Neuronal stem cell (in vitro differentiated cells): ENCODE data around the gene TEX261.

Experiments used
- DNase-seq: peaks from one replicate; pipeline ENCODE4 v3.0.0-alpha.2; 2013; ENCODE audit warnings: low spot score
- H2AFZ ChIP-seq: one replicate; pipeline ENCODE4 v1.6.1; 2013; ENCODE audit warnings: mild to moderate bottlenecking, low read length, inconsistent platforms
- H2AK5ac ChIP-seq: 2 replicates; pipeline ENCODE4 v1.6.1; 2013; ENCODE audit warnings: low read depth, mild to moderate bottlenecking, inconsistent platforms, low read length, moderate library complexity, mixed read lengths
- H2BK120ac ChIP-seq: 2 replicates; pipeline ENCODE4 v1.6.1; 2013; ENCODE audit warnings: low read depth, mild to moderate bottlenecking, inconsistent platforms, low read length, moderate library complexity, mixed read lengths
- H2BK12ac ChIP-seq: one replicate; pipeline ENCODE4 v1.6.1; 2013; ENCODE audit warnings: low read length, inconsistent platforms
- H2BK15ac ChIP-seq: 2 replicates; pipeline ENCODE4 v1.6.1; 2013; ENCODE audit warnings: mild to moderate bottlenecking, low read length, inconsistent platforms, mixed read lengths
- H2BK5ac ChIP-seq: one replicate; pipeline ENCODE4 v1.6.1; 2013; ENCODE audit warnings: inconsistent platforms, mild to moderate bottlenecking, low read length, moderate library complexity
- H3K14ac ChIP-seq: one replicate; pipeline ENCODE4 v1.6.1; 2013; ENCODE audit warnings: low read length, inconsistent platforms
- H3K18ac ChIP-seq: 2 replicates; pipeline ENCODE4 v1.6.1; 2013; ENCODE audit warnings: low read length, inconsistent platforms
- H3K23ac ChIP-seq: 2 replicates; pipeline ENCODE4 v1.6.1; 2013; ENCODE audit warnings: low read depth, mild to moderate bottlenecking, mixed read lengths, low read length, inconsistent platforms; ENCODE audit not compliant: poor library complexity
- H3K27ac ChIP-seq: replicated peaks from 3 replicates; pipeline ENCODE4 v1.5.1; 2013; ENCODE audit warnings: low read length, inconsistent platforms
- H3K27me3 ChIP-seq, 3 experiments: 2 replicates each; pipeline ENCODE4 v1.6.1; 2013; ENCODE audit warnings: low read length in 3 of 3, mild to moderate bottlenecking in 2 of 3, inconsistent platforms in 1 of 3, low read depth in 1 of 3, mixed read lengths in 1 of 3, moderate library complexity in 1 of 3; ENCODE audit not compliant: control insufficient read depth in 3 of 3, insufficient read depth in 3 of 3
- H3K36me3 ChIP-seq, 2 donors: replicated peaks in 1 of 2; 2 replicates each; pipeline ENCODE4 v1.6.1; 2013; ENCODE audit warnings: low read length in 2 of 2; ENCODE audit not compliant: control insufficient read depth in 2 of 2, insufficient read depth in 2 of 2
- H3K4ac ChIP-seq: 2 replicates; pipeline ENCODE4 v1.6.1; 2013; ENCODE audit warnings: inconsistent platforms, mild to moderate bottlenecking, low read length, moderate library complexity
- H3K4me1 ChIP-seq, 2 donors: 1 replicate in 1 of 2; 2 replicates in 1 of 2; pipeline ENCODE4 v1.6.1; 2013; ENCODE audit warnings: low read length in 2 of 2, low read depth in 1 of 2; ENCODE audit not compliant: control insufficient read depth in 2 of 2, insufficient read depth in 1 of 2
- H3K4me2 ChIP-seq: one replicate; pipeline ENCODE4 v1.6.1; 2013; ENCODE audit warnings: mild to moderate bottlenecking, low read length, inconsistent platforms; ENCODE audit not compliant: insufficient read depth, poor library complexity, severe bottlenecking
- H3K4me3 ChIP-seq, 2 donors: 2 replicates each; pipeline ENCODE4 v1.5.1; 2013; ENCODE audit warnings: low read length in 2 of 2, mild to moderate bottlenecking in 2 of 2, inconsistent platforms in 1 of 2, moderate library complexity in 1 of 2
- H3K79me1 ChIP-seq: one replicate; pipeline ENCODE4 v1.6.1; 2013; ENCODE audit warnings: low read depth, mild to moderate bottlenecking, inconsistent platforms, low read length, moderate library complexity
- H3K9ac ChIP-seq: one replicate; pipeline ENCODE4 v1.6.1; 2013; ENCODE audit warnings: mild to moderate bottlenecking, low read depth, low read length, inconsistent platforms; ENCODE audit not compliant: poor library complexity
- H3K9me3 ChIP-seq, 2 donors: replicated peaks in 1 of 2; 2 replicates each; pipeline versions ENCODE3 to v1.6.1; 2013; ENCODE audit warnings: low read length in 2 of 2, mild to moderate bottlenecking in 2 of 2, inconsistent platforms in 1 of 2, low read depth in 1 of 2, mixed read lengths in 1 of 2, moderate library complexity in 1 of 2; ENCODE audit not compliant: control insufficient read depth in 2 of 2, insufficient read depth in 1 of 2
- H4K8ac ChIP-seq: one replicate; pipeline ENCODE4 v1.6.1; 2013; ENCODE audit warnings: low read depth, mild to moderate bottlenecking, inconsistent platforms, low read length, moderate library complexity
- H4K91ac ChIP-seq: one replicate; pipeline ENCODE4 v1.6.1; 2013; ENCODE audit warnings: low read length, low read depth, mild to moderate bottlenecking, inconsistent platforms; ENCODE audit not compliant: poor library complexity
- WGBS, 2 donors: extraction: QIAGEN DNeasy Blood & Tissue Kit; methylation state at CpG; one replicate each; pipeline ENCODE4 v1.1.7; 2013; ENCODE audit warnings: missing lambda C conversion rate in 2 of 2, mixed read lengths in 1 of 2; ENCODE audit not compliant: insufficient read length in 2 of 2, insufficient replicate concordance in 1 of 2; ENCODE audit errors: extremely low coverage in 2 of 2; 5-methylcytosine and 5-hydroxymethylcytosine counted together

Gene TEX261

GRCh38 chr2:70979626-70980025 lies 15.0 kb downstream of the TEX261 start:
- no peak overlapping the region for H3K27ac ChIP-seq
- peak overlapping the region; percentile 25 for H3K23ac ChIP-seq
- peaks cover 0 to 3% of the 10 kb centered on the region in 2 donors for H3K36me3 ChIP-seq
- no peaks in the 10 kb centered on the region for H3K79me1 ChIP-seq
- no peak for DNase-seq
- H2BK5ac ChIP-seq, result no peak overlapping the region
- H3K18ac ChIP-seq, result peak overlapping the region; percentile 4
- no peak overlapping the region for H4K8ac ChIP-seq
- no peak overlapping the region for H3K14ac ChIP-seq
- no peaks in the 10 kb centered on the region for H3K9me3 ChIP-seq
- peaks cover 0 to 7% (median 0%) of the 10 kb centered on the region in 3 experiments for H3K27me3 ChIP-seq
- no peak overlapping the region for H2BK15ac ChIP-seq
- peak overlapping the region in 1 of 2 donors; percentile 37 for H3K4me3 ChIP-seq
- no peak overlapping the region for H2AFZ ChIP-seq
- H3K9ac ChIP-seq, result peak overlapping the region; percentile 78
- H3K4me2 ChIP-seq, result no peak overlapping the region
- no peak overlapping the region for H3K4ac ChIP-seq
- peak overlapping the region; percentile 80 for H4K91ac ChIP-seq
- no peak overlapping the region for H2BK120ac ChIP-seq
- no CpG with 5 or more reads among the region's 9 CpGs for WGBS, 2 donors
- peak overlapping the region; percentile 64 for H2BK12ac ChIP-seq
- H3K4me1 ChIP-seq, result peaks cover 5 to 11% of the 10 kb centered on the region in 2 donors
- H2AK5ac ChIP-seq, result peak overlapping the region; percentile 28

DNA sequence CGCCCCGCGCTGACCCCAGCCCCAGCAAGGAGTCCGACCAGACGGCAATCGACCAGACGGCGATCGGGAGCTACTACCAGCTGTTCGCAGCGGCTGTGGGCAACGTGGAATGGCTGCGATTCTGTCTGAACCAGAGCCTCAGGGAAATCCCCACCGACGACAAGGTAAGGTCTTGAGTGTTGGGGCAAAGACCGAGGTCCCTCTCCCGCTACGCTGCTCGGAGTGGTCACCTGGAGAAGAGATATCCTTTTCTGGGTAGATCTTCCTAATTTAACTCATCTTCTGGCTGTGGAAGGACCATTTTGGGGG lies 15.5 kb downstream of the TEX261 start:
- peak overlapping the region in 1 of 2 donors; percentile 79 for H3K4me3 ChIP-seq

DNA sequence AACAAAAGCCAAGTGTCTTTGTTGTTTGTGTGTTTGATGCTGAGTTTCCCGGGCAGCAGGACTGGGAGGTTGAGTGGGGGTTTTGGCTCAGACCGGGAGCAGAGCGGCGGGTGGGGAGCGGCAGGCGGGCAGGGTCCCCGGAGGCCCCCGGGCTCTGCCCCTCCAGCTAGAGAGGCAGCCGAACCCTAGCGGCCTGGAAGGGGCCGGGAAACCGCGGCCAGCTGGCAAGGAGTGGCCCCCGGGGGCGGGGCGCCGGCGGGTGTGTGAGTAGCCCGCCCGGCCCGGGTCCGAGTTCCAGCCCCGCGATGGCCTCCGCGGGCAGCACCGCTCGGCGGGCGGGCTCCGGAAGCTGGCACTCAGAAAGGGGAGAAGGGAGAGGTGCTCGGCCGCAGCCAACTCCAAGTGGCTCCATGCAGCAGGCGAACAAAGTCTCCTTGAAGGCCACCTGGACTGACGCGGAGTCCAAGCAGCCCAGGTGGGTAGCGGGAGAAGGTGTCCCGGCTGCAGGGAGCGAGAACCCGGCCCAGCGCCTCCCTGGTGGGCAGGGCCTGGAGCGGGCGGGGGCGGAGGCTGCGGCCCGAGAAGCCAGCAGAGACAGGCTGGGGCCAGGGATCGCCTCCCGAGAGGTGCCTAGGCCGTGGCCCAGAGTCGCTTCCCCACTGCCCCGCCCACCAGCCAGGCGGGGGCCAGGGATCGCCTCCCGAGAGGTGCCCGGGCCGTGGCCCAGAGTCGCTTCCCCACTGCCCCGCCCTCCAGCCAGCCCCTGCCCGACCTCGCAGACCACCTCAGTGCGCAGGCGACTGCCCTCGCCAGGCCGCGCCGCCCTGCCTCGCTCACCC lies 16.1 kb downstream of the TEX261 start, which contains the start of gene ANKRD53:
Gene ANKRD53 (plus strand): TSS at position 290 of the 839 bp plus-strand sequence. CDS start 16 bp downstream, at position 306.
- Histone ChIP-seq H4K91ac (no peak within 1 kb of the TSS), H3K79me1 (no peaks in the 10 kb centered on the region), H3K27ac (no peak within 1 kb of the TSS), H2BK15ac (no peak within 1 kb of the TSS), H3K4me1 (peaks cover 5 to 11% of the 10 kb centered on the region in 2 donors), H4K8ac (no peak within 1 kb of the TSS), H3K4ac (peak within 1 kb of the TSS; percentile 18), H3K4me2 (peak within 1 kb of the TSS; percentile 100), H3K23ac (peak within 1 kb of the TSS; percentile 25), H2BK12ac (no peak within 1 kb of the TSS), H2AFZ (no peak within 1 kb of the TSS), H2AK5ac (peak within 1 kb of the TSS; percentile 28), H2BK5ac (no peak within 1 kb of the TSS), H3K4me3 (peak within 1 kb of the TSS in 1 of 2 donors; percentile 79), H3K9me3 (no peaks in the 10 kb centered on the region), H3K18ac (peak within 1 kb of the TSS; percentile 95), H3K14ac (no peak within 1 kb of the TSS), H3K9ac (peak within 1 kb of the TSS; percentile 85), H2BK120ac (peak within 1 kb of the TSS; percentile 9), H3K27me3 (peaks cover 0 to 7% (median 0%) of the 10 kb centered on the region in 3 experiments), H3K36me3 (no peaks in the 10 kb centered on the region)
- DNase-seq, result peak; percentile 51
- WGBS, 2 donors, result no CpG with 5 or more reads among the region's 67 CpGs

More for the DNA sequence above, 15.5 kb downstream of the TEX261 start:
- Histone ChIP-seq H2BK15ac (no peak overlapping the region), H3K4me1 (peaks cover 5 to 11% of the 10 kb centered on the region in 2 donors), H2BK5ac (no peak overlapping the region), H2AK5ac (no peak overlapping the region), H3K14ac (no peak overlapping the region), H2BK120ac (no peak overlapping the region), H3K4ac (no peak overlapping the region), H4K91ac (no peak overlapping the region), H3K27me3 (peaks cover 0 to 7% (median 0%) of the 10 kb centered on the region in 3 experiments), H3K23ac (no peak overlapping the region), H2BK12ac (no peak overlapping the region), H3K27ac (no peak overlapping the region), H3K79me1 (no peaks in the 10 kb centered on the region), H3K9ac (no peak overlapping the region), H2AFZ (no peak overlapping the region), H4K8ac (no peak overlapping the region), H3K4me2 (peak overlapping the region; percentile 100), H3K9me3 (no peaks in the 10 kb centered on the region), H3K36me3 (no peaks in the 10 kb centered on the region), H3K18ac (no peak overlapping the region)
- no CpG with 5 or more reads among the region's 19 CpGs for WGBS, 2 donors
- no peak for DNase-seq

GRCh38 chr2:70977605-70978205 lies 17.0 kb downstream of the TEX261 start:
- H3K23ac ChIP-seq, result no peak overlapping the region
- H3K14ac ChIP-seq, result no peak overlapping the region
- no peaks in the 10 kb centered on the region for H3K79me1 ChIP-seq
- no peak overlapping the region for H3K4me3 ChIP-seq
- H3K27me3 ChIP-seq, result peaks cover 0 to 7% (median 0%) of the 10 kb centered on the region in 3 experiments
- no peak overlapping the region for H3K18ac ChIP-seq
- H2AK5ac ChIP-seq, result no peak overlapping the region
- peaks cover 5 to 11% of the 10 kb centered on the region in 2 donors for H3K4me1 ChIP-seq
- no peak for DNase-seq
- H4K91ac ChIP-seq, result no peak overlapping the region
- H3K9me3 ChIP-seq, result no peaks in the 10 kb centered on the region
- no peak overlapping the region for H3K9ac ChIP-seq
- no peak overlapping the region for H2BK12ac ChIP-seq
- no CpG with 5 or more reads among the region's 14 CpGs for WGBS, 2 donors
- no peaks in the 10 kb centered on the region for H3K36me3 ChIP-seq
- no peak overlapping the region for H2BK15ac ChIP-seq
- no peak overlapping the region for H2AFZ ChIP-seq
- H2BK5ac ChIP-seq, result no peak overlapping the region
- H3K4me2 ChIP-seq, result no peak overlapping the region
- H3K4ac ChIP-seq, result no peak overlapping the region
- no peak overlapping the region for H3K27ac ChIP-seq
- H2BK120ac ChIP-seq, result no peak overlapping the region
- no peak overlapping the region for H4K8ac ChIP-seq
